ENCODE measurements around the gene PDE4D.

DNA sequence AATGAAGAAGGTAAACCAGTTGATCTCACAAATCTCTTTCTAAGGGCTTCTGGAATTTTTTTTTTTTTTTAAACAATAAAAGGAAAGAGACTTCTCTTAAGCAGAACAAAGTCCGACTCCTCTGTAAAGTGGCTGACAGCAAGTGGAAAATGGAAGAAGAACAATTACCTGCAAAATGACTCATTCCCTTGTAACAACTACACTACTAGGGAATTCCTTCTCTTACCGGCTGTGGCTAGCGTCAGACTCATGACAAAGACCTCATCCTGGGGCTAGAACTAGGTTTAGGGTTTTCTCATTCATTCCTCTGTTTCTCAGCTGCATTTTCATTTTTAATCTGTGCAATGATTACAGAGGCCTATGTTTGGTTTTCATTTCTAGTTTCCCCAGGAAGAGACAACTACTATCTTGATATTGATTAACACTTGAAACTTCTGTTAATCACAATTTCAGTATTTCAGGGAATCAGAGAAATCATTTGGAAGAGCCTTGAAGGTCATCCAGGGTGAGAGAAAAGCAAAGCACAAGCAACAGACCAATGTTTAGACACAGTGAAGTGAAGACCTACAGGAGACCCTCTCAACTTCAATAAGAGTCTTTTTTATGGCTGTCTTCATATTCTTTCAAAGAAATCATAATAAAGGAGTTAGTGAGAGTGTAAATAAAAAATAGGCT is 872.8 kb downstream of the PDE4D start:
- TF ChIP-seq, protein P1, sequence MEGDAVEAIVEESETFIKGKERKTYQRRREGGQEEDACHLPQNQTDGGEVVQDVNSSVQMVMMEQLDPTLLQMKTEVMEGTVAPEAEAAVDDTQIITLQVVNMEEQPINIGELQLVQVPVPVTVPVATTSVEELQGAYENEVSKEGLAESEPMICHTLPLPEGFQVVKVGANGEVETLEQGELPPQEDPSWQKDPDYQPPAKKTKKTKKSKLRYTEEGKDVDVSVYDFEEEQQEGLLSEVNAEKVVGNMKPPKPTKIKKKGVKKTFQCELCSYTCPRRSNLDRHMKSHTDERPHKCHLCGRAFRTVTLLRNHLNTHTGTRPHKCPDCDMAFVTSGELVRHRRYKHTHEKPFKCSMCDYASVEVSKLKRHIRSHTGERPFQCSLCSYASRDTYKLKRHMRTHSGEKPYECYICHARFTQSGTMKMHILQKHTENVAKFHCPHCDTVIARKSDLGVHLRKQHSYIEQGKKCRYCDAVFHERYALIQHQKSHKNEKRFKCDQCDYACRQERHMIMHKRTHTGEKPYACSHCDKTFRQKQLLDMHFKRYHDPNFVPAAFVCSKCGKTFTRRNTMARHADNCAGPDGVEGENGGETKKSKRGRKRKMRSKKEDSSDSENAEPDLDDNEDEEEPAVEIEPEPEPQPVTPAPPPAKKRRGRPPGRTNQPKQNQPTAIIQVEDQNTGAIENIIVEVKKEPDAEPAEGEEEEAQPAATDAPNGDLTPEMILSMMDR (IDR thresholded peaks at IDR 0.05; ENCODE audit: insufficient read depth, low read depth, low read length) = no peak
- no peak for TF ChIP-seq EZH2 (IDR thresholded peaks at IDR 0.05; ENCODE audit: insufficient read depth, low read length)

Data from astrocyte (in vitro differentiated cells and primary cell).